Hepatocyte (in vitro differentiated cells): ENCODE measurements around the gene ZC3H7A.

ENCODE experiments used
- EZH2 ChIP-seq: fragments of 200-600 bp; sonication (generic); IDR thresholded peaks from 2 replicates; pipeline ENCODE4 v1.6.1; 2016; ENCODE audit warnings: antibody characterized with exemption, mild to moderate bottlenecking, borderline replicate concordance
- TF ChIP-seq, protein P1 (sequence below): fragments of 200-600 bp; sonication (generic); IDR thresholded peaks from 2 replicates; pipeline ENCODE4 v1.5.1; 2016; ENCODE audit warnings: antibody characterized with exemption, mild to moderate bottlenecking; ENCODE audit not compliant: poor library complexity

DNA sequence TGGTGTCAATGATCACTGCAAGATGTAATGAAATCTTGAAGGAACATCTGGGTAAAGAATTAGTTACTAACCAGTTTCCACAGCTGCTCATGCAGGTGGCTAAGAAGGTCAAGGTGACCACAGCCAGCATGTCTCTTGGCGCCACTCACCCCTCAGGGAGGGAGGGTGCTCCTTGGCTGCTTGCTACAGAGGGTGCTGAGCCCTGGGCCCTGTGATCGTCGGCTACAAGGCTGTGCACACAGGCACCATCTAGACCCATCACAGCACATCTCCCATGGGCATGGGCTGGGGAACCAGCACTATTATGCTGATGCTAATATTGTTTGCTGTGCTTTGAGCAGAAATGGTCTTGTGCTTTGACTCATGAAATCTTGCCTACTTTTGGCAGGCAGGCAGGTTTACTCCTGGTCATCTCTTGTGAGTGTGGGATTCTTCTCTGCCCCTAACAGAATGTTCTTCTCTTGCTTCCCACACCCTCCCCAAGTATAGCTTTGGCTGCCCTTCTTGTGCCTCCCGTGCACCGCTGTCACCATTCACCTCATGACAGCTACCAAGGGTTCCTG is 90.8 kb downstream of the ZC3H7A start:
- TF ChIP-seq, protein P1, sequence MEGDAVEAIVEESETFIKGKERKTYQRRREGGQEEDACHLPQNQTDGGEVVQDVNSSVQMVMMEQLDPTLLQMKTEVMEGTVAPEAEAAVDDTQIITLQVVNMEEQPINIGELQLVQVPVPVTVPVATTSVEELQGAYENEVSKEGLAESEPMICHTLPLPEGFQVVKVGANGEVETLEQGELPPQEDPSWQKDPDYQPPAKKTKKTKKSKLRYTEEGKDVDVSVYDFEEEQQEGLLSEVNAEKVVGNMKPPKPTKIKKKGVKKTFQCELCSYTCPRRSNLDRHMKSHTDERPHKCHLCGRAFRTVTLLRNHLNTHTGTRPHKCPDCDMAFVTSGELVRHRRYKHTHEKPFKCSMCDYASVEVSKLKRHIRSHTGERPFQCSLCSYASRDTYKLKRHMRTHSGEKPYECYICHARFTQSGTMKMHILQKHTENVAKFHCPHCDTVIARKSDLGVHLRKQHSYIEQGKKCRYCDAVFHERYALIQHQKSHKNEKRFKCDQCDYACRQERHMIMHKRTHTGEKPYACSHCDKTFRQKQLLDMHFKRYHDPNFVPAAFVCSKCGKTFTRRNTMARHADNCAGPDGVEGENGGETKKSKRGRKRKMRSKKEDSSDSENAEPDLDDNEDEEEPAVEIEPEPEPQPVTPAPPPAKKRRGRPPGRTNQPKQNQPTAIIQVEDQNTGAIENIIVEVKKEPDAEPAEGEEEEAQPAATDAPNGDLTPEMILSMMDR = no peak
- no peak for TF ChIP-seq EZH2
